Retinal pigment epithelial cell (primary cell): Measurements from ENCODE around the gene HCRT.

Experiments used
- DNase-seq: peaks from one replicate; pipeline ENCODE4 v3.0.0-alpha.2; 2010; ENCODE audit warnings: low read depth
- H3K4me3 ChIP-seq: 2 replicates; pipeline ENCODE4 v1.5.1; 2011; ENCODE audit warnings: mild to moderate bottlenecking, low read length, control low read depth, moderate library complexity
- CTCF ChIP-seq: conservative IDR thresholded peaks from 2 replicates; pipeline ENCODE4 v1.5.1; 2011; ENCODE audit warnings: low read depth, low read length, control low read depth, inconsistent platforms

HCRT gene, protein sequence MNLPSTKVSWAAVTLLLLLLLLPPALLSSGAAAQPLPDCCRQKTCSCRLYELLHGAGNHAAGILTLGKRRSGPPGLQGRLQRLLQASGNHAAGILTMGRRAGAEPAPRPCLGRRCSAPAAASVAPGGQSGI

GRCh38 chr17:42184713-42185620 is at the start of gene HCRT:
TSS of gene HCRT (minus strand) at chr17:42185452. CDS start at chr17:42185365, 87 bp downstream.
- TF ChIP-seq CTCF: no peak
- DNase-seq: no peak
- no peak within 1 kb of the TSS for H3K4me3 ChIP-seq

- DNase-seq: no peak
- no peak for TF ChIP-seq CTCF
- H3K4me3 ChIP-seq: no peak overlapping the region
These were observed 48.7 kb upstream of the HCRT start for GRCh38 chr17:42233994-42234393.

- no peak for TF ChIP-seq CTCF
- H3K4me3 ChIP-seq: no peak overlapping the region
- no peak for DNase-seq
These were observed 47.9 kb upstream of the HCRT start for GRCh38 chr17:42233156-42233555.

DNA sequence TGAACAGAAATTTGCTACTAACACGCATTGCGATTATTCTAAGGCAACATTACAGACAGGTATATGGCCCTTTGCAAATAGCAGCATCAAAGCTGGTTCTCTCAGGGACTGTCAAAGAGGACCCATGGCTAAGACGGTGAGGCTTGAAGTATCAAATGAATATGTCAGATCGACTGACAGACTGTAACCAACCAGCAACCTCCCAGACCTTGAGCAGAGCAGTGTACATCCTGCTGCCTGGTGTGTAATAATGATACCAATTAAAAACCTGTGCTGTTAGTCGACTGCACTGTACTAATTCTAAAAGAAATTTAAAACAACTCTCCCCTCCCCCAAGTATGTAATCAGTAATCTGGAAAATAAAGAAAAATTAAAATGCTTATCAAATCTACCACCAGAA is 45.0 kb upstream of the HCRT start:
- no peak for DNase-seq
- H3K4me3 ChIP-seq: no peak overlapping the region
- no peak for TF ChIP-seq CTCF

DNA sequence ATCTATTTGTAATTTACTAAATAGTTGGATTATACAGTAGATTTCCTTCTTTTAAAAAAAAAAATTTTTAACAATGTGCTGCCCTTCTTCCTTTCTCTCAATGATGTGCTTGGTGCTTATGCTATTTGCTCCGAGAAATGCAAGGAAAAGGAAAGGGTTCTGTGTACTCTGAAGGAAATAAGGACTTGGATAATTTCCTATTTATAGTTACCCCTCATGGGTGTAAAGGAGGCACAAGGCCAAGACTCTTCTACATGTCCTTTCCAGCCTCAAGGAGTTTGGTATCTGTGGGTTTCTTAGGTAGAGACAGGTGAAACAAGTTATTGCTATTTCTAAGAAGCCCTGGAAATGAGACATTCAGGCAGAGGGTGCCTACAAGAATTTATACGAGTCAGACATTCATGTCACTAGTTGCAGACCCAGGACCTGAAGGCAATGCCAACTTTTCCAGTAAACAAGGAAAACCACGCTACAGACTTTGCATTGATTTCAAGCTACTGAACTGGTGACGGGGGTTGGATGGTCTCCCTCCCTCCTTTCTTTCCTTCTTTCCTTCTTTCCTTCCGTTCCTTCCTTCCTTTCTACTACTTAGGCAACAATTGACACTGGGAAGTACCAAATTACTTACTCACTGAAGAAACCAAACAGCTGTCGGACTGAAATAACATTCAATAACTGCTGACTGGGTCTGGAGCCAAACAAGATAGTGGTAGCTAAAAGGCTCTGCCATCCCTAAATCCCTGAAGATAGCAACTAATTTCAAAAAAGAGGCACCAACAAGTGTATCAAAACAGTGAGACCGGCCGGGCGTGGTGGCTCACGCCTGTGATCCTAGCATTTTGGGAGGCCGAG is 42.8 kb upstream of the HCRT start:
- DNase-seq: no peak
- TF ChIP-seq CTCF: no peak
- no peak overlapping the region for H3K4me3 ChIP-seq

GRCh38 chr17:42225646-42226045 is 40.4 kb upstream of the HCRT start:
- no peak overlapping the region for H3K4me3 ChIP-seq
- no peak for TF ChIP-seq CTCF
- no peak for DNase-seq
